Measurements from ENCODE around the gene NCAPD3.

Gene NCAPD3

GRCh38 chr11:134181707-134182106 is 42.1 kb downstream of the NCAPD3 start:
- no peaks in the 10 kb centered on the region for H3K4me1 ChIP-seq (ENCODE audit: control insufficient read depth, insufficient read depth, low read length, unreplicated experiment)

GRCh38 chr11:134178032-134178674 is 45.6 kb downstream of the NCAPD3 start:
- Histone ChIP-seq H3K4me3 (ENCODE audit: low read depth, low read length) (no peak overlapping the region), H3K27ac (ENCODE audit: low read depth, low read length) (no peak overlapping the region), H3K4me1 (ENCODE audit: control insufficient read depth, insufficient read depth, low read length, unreplicated experiment) (no peaks in the 10 kb centered on the region), H3K27me3 (ENCODE audit: insufficient read depth, low read length) (no peaks in the 10 kb centered on the region), H3K79me2 (ENCODE audit: control insufficient read depth, insufficient read depth, low read length, unreplicated experiment) (no peaks in the 10 kb centered on the region), H2AFZ (ENCODE audit: low read length, unreplicated experiment) (no peak overlapping the region), H3K36me3 (ENCODE audit: insufficient read depth, low read length) (peaks cover 29% of the 10 kb centered on the region)

More at GRCh38 chr11:134181707-134182106, 42.1 kb downstream of the NCAPD3 start:
- Histone ChIP-seq H3K4me3 (ENCODE audit: low read depth, low read length) (no peak overlapping the region), H3K27me3 (ENCODE audit: insufficient read depth, low read length) (no peaks in the 10 kb centered on the region), H2AFZ (ENCODE audit: low read length, unreplicated experiment) (no peak overlapping the region), H3K27ac (ENCODE audit: low read depth, low read length) (no peak overlapping the region), H3K79me2 (ENCODE audit: control insufficient read depth, insufficient read depth, low read length, unreplicated experiment) (no peaks in the 10 kb centered on the region), H3K36me3 (ENCODE audit: insufficient read depth, low read length) (peaks cover 28% of the 10 kb centered on the region)

GRCh38 chr11:134176284-134176683 is 47.5 kb downstream of the NCAPD3 start:
- Histone ChIP-seq H3K27ac (ENCODE audit: low read depth, low read length) (no peak overlapping the region), H3K79me2 (ENCODE audit: control insufficient read depth, insufficient read depth, low read length, unreplicated experiment) (no peaks in the 10 kb centered on the region), H2AFZ (ENCODE audit: low read length, unreplicated experiment) (no peak overlapping the region), H3K27me3 (ENCODE audit: insufficient read depth, low read length) (no peaks in the 10 kb centered on the region), H3K4me3 (ENCODE audit: low read depth, low read length) (no peak overlapping the region), H3K36me3 (ENCODE audit: insufficient read depth, low read length) (peaks cover 32% of the 10 kb centered on the region), H3K4me1 (ENCODE audit: control insufficient read depth, insufficient read depth, low read length, unreplicated experiment) (no peaks in the 10 kb centered on the region)

- Histone ChIP-seq H3K79me2 (ENCODE audit: control insufficient read depth, insufficient read depth, low read length, unreplicated experiment) (no peaks in the 10 kb centered on the region), H3K36me3 (ENCODE audit: insufficient read depth, low read length) (peaks cover 34% of the 10 kb centered on the region), H3K4me1 (ENCODE audit: control insufficient read depth, insufficient read depth, low read length, unreplicated experiment) (no peaks in the 10 kb centered on the region), H3K27me3 (ENCODE audit: insufficient read depth, low read length) (no peaks in the 10 kb centered on the region), H3K4me3 (ENCODE audit: low read depth, low read length) (no peak overlapping the region), H2AFZ (ENCODE audit: low read length, unreplicated experiment) (no peak overlapping the region), H3K27ac (ENCODE audit: low read depth, low read length) (no peak overlapping the region)
Measured at GRCh38 chr11:134173296-134173695, 50.5 kb downstream of the NCAPD3 start.

- Histone ChIP-seq H3K79me2 (ENCODE audit: control insufficient read depth, insufficient read depth, low read length, unreplicated experiment) (no peaks in the 10 kb centered on the region), H3K27ac (ENCODE audit: low read depth, low read length) (no peak overlapping the region), H3K4me1 (ENCODE audit: control insufficient read depth, insufficient read depth, low read length, unreplicated experiment) (no peaks in the 10 kb centered on the region), H3K27me3 (ENCODE audit: insufficient read depth, low read length) (no peaks in the 10 kb centered on the region), H2AFZ (ENCODE audit: low read length, unreplicated experiment) (no peak overlapping the region), H3K36me3 (ENCODE audit: insufficient read depth, low read length) (peaks cover 29% of the 10 kb centered on the region), H3K4me3 (ENCODE audit: low read depth, low read length) (no peak overlapping the region)
Measured at GRCh38 chr11:134171951-134172350, 51.8 kb downstream of the NCAPD3 start.

- Histone ChIP-seq H3K27ac (ENCODE audit: low read depth, low read length) (no peak overlapping the region), H2AFZ (ENCODE audit: low read length, unreplicated experiment) (no peak overlapping the region), H3K4me1 (ENCODE audit: control insufficient read depth, insufficient read depth, low read length, unreplicated experiment) (no peaks in the 10 kb centered on the region), H3K79me2 (ENCODE audit: control insufficient read depth, insufficient read depth, low read length, unreplicated experiment) (no peaks in the 10 kb centered on the region), H3K27me3 (ENCODE audit: insufficient read depth, low read length) (no peaks in the 10 kb centered on the region), H3K4me3 (ENCODE audit: low read depth, low read length) (no peak overlapping the region), H3K36me3 (ENCODE audit: insufficient read depth, low read length) (peaks cover 26% of the 10 kb centered on the region)
Measured at GRCh38 chr11:134170919-134171281, 52.9 kb downstream of the NCAPD3 start.

GRCh38 chr11:134170177-134170918 is 53.4 kb downstream of the NCAPD3 start:
- Histone ChIP-seq H3K27ac (ENCODE audit: low read depth, low read length) (no peak overlapping the region), H3K4me3 (ENCODE audit: low read depth, low read length) (no peak overlapping the region), H3K27me3 (ENCODE audit: insufficient read depth, low read length) (no peaks in the 10 kb centered on the region), H3K4me1 (ENCODE audit: control insufficient read depth, insufficient read depth, low read length, unreplicated experiment) (no peaks in the 10 kb centered on the region), H3K36me3 (ENCODE audit: insufficient read depth, low read length) (peaks cover 26% of the 10 kb centered on the region), H3K79me2 (ENCODE audit: control insufficient read depth, insufficient read depth, low read length, unreplicated experiment) (no peaks in the 10 kb centered on the region), H2AFZ (ENCODE audit: low read length, unreplicated experiment) (no peak overlapping the region)

- Histone ChIP-seq H3K27me3 (ENCODE audit: insufficient read depth, low read length) (no peaks in the 10 kb centered on the region), H3K4me1 (ENCODE audit: control insufficient read depth, insufficient read depth, low read length, unreplicated experiment) (no peaks in the 10 kb centered on the region), H3K79me2 (ENCODE audit: control insufficient read depth, insufficient read depth, low read length, unreplicated experiment) (no peaks in the 10 kb centered on the region), H2AFZ (ENCODE audit: low read length, unreplicated experiment) (no peak overlapping the region), H3K4me3 (ENCODE audit: low read depth, low read length) (no peak overlapping the region), H3K27ac (ENCODE audit: low read depth, low read length) (no peak overlapping the region), H3K36me3 (ENCODE audit: insufficient read depth, low read length) (peaks cover 31% of the 10 kb centered on the region)
Measured at GRCh38 chr11:134164490-134165370, 59.0 kb downstream of the NCAPD3 start.

GRCh38 chr11:134159652-134160051 is 64.1 kb downstream of the NCAPD3 start:
- H3K4me3 ChIP-seq (ENCODE audit: low read depth, low read length) = no peak overlapping the region
- no peaks in the 10 kb centered on the region for H3K4me1 ChIP-seq (ENCODE audit: control insufficient read depth, insufficient read depth, low read length, unreplicated experiment)
- H3K27me3 ChIP-seq (ENCODE audit: insufficient read depth, low read length) = no peaks in the 10 kb centered on the region
- no peaks in the 10 kb centered on the region for H3K79me2 ChIP-seq (ENCODE audit: control insufficient read depth, insufficient read depth, low read length, unreplicated experiment)
- no peak overlapping the region for H3K27ac ChIP-seq (ENCODE audit: low read depth, low read length)
- H2AFZ ChIP-seq (ENCODE audit: low read length, unreplicated experiment) = no peak overlapping the region
- H3K36me3 ChIP-seq (ENCODE audit: insufficient read depth, low read length) = peaks cover 20% of the 10 kb centered on the region

GRCh38 chr11:134158023-134158422 is 65.7 kb downstream of the NCAPD3 start:
- H3K27me3 ChIP-seq (ENCODE audit: insufficient read depth, low read length) = no peaks in the 10 kb centered on the region
- H2AFZ ChIP-seq (ENCODE audit: low read length, unreplicated experiment) = no peak overlapping the region
- H3K27ac ChIP-seq (ENCODE audit: low read depth, low read length) = no peak overlapping the region
- H3K79me2 ChIP-seq (ENCODE audit: control insufficient read depth, insufficient read depth, low read length, unreplicated experiment) = no peaks in the 10 kb centered on the region
- H3K4me1 ChIP-seq (ENCODE audit: control insufficient read depth, insufficient read depth, low read length, unreplicated experiment) = no peaks in the 10 kb centered on the region
- no peak overlapping the region for H3K4me3 ChIP-seq (ENCODE audit: low read depth, low read length)
- H3K36me3 ChIP-seq (ENCODE audit: insufficient read depth, low read length) = peaks cover 20% of the 10 kb centered on the region
